ENCODE results near the gene ALDH3A2.
A peak's percentile ranks its signal among the peaks of the same experiment; 100 is the strongest.

The ALDH3A2 gene

DNA sequence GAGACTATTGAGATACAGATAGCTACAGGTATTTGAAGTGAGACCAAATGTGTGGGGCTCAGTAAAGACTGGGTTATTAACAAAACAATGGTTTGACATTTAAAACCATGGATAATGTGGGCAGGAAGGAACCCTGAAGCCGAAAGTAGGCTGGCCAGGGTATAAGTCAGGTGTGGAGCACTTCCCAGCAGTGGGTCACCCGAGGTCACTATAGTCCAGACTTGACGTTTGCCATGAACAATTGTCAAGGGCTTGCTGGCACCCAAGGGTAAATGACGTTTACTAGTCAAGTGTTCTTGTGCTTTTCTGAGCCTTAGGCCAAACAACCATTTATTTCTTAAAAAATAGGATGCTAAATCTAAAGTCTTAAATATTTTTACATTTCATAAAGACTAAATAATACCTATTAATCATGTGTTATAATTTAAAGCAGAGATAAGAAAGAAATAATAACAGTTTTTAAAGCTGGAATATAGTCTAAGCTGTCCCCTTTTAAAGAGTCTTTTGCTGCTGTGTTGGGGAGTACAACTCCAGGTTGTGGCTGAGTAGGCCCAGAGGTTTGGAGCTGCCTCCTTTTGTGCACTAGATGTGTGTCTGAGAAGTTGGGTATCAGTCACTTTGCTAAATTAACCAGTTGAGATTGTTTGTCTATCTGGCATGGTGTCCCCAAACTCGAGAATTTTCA is 15.7 kb downstream of the ALDH3A2 start:
- TF ChIP-seq, protein P1, sequence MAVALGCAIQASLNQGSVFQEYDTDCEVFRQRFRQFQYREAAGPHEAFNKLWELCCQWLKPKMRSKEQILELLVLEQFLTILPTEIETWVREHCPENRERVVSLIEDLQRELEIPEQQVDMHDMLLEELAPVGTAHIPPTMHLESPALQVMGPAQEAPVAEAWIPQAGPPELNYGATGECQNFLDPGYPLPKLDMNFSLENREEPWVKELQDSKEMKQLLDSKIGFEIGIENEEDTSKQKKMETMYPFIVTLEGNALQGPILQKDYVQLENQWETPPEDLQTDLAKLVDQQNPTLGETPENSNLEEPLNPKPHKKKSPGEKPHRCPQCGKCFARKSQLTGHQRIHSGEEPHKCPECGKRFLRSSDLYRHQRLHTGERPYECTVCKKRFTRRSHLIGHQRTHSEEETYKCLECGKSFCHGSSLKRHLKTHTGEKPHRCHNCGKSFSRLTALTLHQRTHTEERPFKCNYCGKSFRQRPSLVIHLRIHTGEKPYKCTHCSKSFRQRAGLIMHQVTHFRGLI (tag by site-specific recombination; IDR thresholded peaks at IDR 0.05) = no peak
- TF ChIP-seq HOXD13 (CRISPR knock-in tag; IDR thresholded peaks at IDR 0.05; ENCODE audit: borderline replicate concordance) (no peak), ZNF19 (tag by site-specific recombination; IDR thresholded peaks at IDR 0.05; ENCODE audit: low read depth) (no peak), ZNF248 (tag by site-specific recombination; IDR thresholded peaks at IDR 0.05) (no peak), ZNF521 (tag by site-specific recombination; IDR thresholded peaks at IDR 0.05) (no peak), ZNF707 (tag by site-specific recombination; IDR thresholded peaks at IDR 0.05) (no peak), ZNF76 (tag by site-specific recombination; IDR thresholded peaks at IDR 0.05; ENCODE audit: borderline replicate concordance, low read depth) (no peak), ZNF174 (tag by site-specific recombination; IDR thresholded peaks at IDR 0.05) (no peak), WT1 (tag by site-specific recombination; IDR thresholded peaks at IDR 0.05) (no peak), ZNF175 (tag by site-specific recombination; IDR thresholded peaks at IDR 0.05) (no peak), ZSCAN16 (tag by site-specific recombination; IDR thresholded peaks at IDR 0.05) (no peak), RBAK (tag by site-specific recombination; IDR thresholded peaks at IDR 0.05) (no peak), ZNF24 (tag by site-specific recombination; IDR thresholded peaks at IDR 0.05) (no peak), REPIN1 (tag by site-specific recombination; IDR thresholded peaks at IDR 0.05; ENCODE audit: low read depth) (no peak), ZNF114 (tag by site-specific recombination; IDR thresholded peaks at IDR 0.05) (no peak), ZNF239 (tag by site-specific recombination; IDR thresholded peaks at IDR 0.05) (no peak)
- H3K27ac ChIP-seq (ENCODE audit: extremely low read depth, low read depth, low read length) = no peak overlapping the region
- CTCF ChIA-PET = interaction anchor here (0.7 to 1.4 kb wide), 3 partner anchors 15 to 25 kb away, joined by 3 to 6 read pairs (median 3); no protein-coding TSS in a partner anchor
- H3K36me3 ChIP-seq (ENCODE audit: control insufficient read depth in 2 of 2, insufficient read depth in 1 of 2, low read length in 2 of 2) = peaks cover 30 to 52% of the 10 kb centered on the region in 2 experiments
- POLR2A ChIA-PET = interaction anchor here (2.9 kb wide), 1 partner anchor 16 kb away, joined by 12 read pairs; the partner anchor contains the start of gene ALDH3A2
- H3K9me3 ChIP-seq (ENCODE audit: control insufficient read depth, insufficient read depth, low read depth, low read length) = no peaks in the 10 kb centered on the region
- H3K4me1 ChIP-seq (ENCODE audit: control insufficient read depth, insufficient read depth, low read length) = peaks cover 3% of the 10 kb centered on the region; the same call in 1 of the 2 replicates
- no peak overlapping the region for H3K4me3 ChIP-seq (ENCODE audit: low read depth, low read length)

DNA sequence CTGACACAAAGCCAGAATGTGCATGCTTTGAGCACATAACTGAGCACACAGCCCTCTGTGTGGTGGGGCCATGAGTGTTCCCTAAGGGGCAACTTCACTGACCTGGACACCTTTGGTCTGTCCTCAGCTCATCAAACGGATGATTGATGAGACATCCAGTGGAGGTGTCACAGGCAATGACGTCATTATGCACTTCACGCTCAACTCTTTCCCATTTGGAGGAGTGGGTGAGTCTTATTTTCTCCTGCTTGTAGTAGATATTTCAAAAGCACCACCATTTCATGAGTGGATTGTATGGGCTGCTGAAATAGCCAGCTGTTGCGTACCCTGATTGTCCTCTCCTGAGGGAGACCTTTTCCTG is 16.2 kb downstream of the ALDH3A2 start:
- Histone ChIP-seq H3K4me3 (ENCODE audit: low read depth, low read length) (no peak overlapping the region), H3K27ac (ENCODE audit: extremely low read depth, low read depth, low read length) (no peak overlapping the region), H3K9me3 (ENCODE audit: control insufficient read depth, insufficient read depth, low read depth, low read length) (no peaks in the 10 kb centered on the region), H3K36me3 (ENCODE audit: control insufficient read depth in 2 of 2, insufficient read depth in 1 of 2, low read length in 2 of 2) (peaks cover 30 to 57% of the 10 kb centered on the region in 2 experiments), H3K4me1 (ENCODE audit: control insufficient read depth, insufficient read depth, low read length) (peaks cover 3% of the 10 kb centered on the region; the same call in 1 of the 2 replicates)
- TF ChIP-seq, protein P2, sequence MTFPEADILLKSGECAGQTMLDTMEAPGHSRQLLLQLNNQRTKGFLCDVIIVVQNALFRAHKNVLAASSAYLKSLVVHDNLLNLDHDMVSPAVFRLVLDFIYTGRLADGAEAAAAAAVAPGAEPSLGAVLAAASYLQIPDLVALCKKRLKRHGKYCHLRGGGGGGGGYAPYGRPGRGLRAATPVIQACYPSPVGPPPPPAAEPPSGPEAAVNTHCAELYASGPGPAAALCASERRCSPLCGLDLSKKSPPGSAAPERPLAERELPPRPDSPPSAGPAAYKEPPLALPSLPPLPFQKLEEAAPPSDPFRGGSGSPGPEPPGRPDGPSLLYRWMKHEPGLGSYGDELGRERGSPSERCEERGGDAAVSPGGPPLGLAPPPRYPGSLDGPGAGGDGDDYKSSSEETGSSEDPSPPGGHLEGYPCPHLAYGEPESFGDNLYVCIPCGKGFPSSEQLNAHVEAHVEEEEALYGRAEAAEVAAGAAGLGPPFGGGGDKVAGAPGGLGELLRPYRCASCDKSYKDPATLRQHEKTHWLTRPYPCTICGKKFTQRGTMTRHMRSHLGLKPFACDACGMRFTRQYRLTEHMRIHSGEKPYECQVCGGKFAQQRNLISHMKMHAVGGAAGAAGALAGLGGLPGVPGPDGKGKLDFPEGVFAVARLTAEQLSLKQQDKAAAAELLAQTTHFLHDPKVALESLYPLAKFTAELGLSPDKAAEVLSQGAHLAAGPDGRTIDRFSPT (tag by site-specific recombination; IDR thresholded peaks at IDR 0.05) = 0 out of 2 replicates have a peak, but pooled peaks have one; percentile 15
- TF ChIP-seq ZNF404 (tag by site-specific recombination; IDR thresholded peaks at IDR 0.05) (no peak), ZNF560 (tag by site-specific recombination; IDR thresholded peaks at IDR 0.05; ENCODE audit: borderline replicate concordance) (no peak), ZNF629 (tag by site-specific recombination; IDR thresholded peaks at IDR 0.05) (peak; percentile 56)
- TF ChIP-seq, protein P3, sequence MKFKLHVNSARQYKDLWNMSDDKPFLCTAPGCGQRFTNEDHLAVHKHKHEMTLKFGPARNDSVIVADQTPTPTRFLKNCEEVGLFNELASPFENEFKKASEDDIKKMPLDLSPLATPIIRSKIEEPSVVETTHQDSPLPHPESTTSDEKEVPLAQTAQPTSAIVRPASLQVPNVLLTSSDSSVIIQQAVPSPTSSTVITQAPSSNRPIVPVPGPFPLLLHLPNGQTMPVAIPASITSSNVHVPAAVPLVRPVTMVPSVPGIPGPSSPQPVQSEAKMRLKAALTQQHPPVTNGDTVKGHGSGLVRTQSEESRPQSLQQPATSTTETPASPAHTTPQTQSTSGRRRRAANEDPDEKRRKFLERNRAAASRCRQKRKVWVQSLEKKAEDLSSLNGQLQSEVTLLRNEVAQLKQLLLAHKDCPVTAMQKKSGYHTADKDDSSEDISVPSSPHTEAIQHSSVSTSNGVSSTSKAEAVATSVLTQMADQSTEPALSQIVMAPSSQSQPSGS (tag by site-specific recombination; IDR thresholded peaks at IDR 0.05; ENCODE audit: low read depth) = peak; percentile 51; the same call in 1 of the 2 replicates
- TF ChIP-seq, protein P4, sequence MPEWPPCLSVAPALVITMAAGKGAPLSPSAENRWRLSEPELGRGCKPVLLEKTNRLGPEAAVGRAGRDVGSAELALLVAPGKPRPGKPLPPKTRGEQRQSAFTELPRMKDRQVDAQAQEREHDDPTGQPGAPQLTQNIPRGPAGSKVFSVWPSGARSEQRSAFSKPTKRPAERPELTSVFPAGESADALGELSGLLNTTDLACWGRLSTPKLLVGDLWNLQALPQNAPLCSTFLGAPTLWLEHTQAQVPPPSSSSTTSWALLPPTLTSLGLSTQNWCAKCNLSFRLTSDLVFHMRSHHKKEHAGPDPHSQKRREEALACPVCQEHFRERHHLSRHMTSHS (tag by site-specific recombination; IDR thresholded peaks at IDR 0.05) = 0 out of 2 replicates have a peak, but pooled peaks have one; percentile 44
- CTCF ChIA-PET = interaction anchor here (0.8 to 1.4 kb wide), 3 partner anchors 16 to 146 kb away, joined by 3 to 6 read pairs (median 3); no protein-coding TSS in a partner anchor
- POLR2A ChIA-PET = interaction anchor here (2.9 kb wide), 1 partner anchor 16 kb away, joined by 12 read pairs; the partner anchor contains the start of gene ALDH3A2
